Stimulated activated CD8-positive, alpha-beta memory T cell treated with anti-CD3 and anti-CD28 coated beads, Interleukin-15, amount 100 ng/mL, for 24 hours (primary cell): ENCODE measurements around the gene ATP8A2.
"Not testable (repeated sequence)": the region's sequence is repeated elsewhere in the genome, so short reads cannot be mapped to it uniquely, and the experiment has no call there.

Experiments
- DNase-seq: peaks from one replicate; pipeline ENCODE4 v3.0.0-alpha.2; 2020; ENCODE audit warnings: low read depth

The ATP8A2 gene

DNA sequence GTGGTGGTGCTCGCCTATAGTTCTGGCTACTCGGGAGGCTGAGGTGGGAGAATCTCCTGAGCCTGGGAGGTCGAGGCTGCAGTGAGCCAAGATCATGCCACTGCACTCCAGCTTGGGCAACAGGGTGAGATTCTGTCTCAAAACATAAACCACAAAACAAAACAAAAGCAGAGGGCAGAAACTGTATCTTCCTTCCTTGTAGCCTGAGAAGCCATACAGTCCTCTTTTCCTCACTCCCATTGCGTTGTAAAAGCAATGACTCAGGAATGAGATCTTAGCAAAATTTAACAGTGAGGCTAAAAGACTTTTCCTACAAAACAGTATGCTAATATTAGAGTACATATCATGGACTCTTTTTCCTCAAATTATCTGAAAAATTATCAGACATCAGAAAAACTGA is 549.2 kb downstream of the ATP8A2 start:
- no peak for DNase-seq

- no peak for DNase-seq
Measured at GRCh38 chr13:25922376-25922775, 550.6 kb downstream of the ATP8A2 start.

GRCh38 chr13:25923217-25924085 is 551.7 kb downstream of the ATP8A2 start:
- no peak for DNase-seq

DNA sequence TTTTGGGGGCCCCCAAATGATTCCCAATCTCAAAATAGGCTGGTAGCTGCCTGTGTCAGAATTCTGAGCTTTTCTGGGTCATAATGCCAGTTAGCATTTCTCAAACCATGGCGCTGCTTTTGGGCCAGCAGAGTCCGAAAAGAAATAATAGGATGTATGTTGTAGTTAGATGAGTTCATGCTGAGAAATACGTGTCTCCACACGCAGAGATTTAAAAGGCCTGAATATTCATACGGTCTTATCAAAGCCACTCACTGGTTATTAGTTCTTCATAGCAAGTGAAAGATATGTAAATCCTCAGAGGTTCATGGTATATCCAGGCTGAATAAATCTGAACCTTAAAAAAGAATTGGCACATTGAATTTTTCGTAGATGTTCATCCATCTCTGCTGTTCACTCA is 555.6 kb downstream of the ATP8A2 start:
- no peak for DNase-seq

DNA sequence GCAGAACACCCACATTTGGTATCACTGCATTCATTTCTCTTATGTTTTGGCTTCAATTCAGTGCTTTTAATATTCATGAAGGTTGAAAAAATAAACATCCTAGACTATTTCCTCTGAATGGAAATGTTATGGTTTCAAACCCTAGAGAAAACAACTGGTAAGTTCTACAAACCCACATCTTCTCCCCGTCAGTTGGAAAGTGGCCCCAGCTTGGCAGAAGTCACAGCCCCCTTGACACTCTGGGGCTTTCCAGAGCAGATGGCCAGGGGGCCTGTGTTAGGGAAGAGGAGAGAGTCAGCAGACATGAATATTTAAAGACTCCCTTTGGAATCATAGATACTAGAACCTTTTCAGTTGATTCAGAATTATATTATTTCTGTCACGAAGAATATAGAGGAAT is 556.2 kb downstream of the ATP8A2 start:
- no peak for DNase-seq

- no peak for DNase-seq
Measured at GRCh38 chr13:25928941-25929505, 557.2 kb downstream of the ATP8A2 start.

GRCh38 chr13:25929816-25930215 is 558.0 kb downstream of the ATP8A2 start:
- no peak for DNase-seq

DNA sequence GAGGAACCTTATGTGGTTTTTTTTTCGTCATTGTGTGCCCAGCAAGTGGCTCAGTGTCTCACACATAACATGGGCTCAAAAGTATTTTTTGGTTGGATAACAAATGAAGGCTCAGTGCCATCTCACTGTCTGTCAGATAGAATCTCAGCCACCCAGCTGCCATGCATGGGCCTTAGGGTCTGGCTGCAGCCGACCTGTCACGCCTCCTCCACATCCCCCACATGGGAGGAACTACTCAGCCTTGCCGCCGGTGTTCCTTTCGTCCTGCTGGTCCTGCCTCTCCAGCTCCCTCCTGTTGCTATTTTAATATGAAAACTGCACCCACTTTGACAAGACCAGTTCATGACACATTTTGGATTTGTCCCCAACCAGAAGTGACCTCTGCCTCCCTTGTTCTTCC is 558.9 kb downstream of the ATP8A2 start:
- no peak for DNase-seq

DNA sequence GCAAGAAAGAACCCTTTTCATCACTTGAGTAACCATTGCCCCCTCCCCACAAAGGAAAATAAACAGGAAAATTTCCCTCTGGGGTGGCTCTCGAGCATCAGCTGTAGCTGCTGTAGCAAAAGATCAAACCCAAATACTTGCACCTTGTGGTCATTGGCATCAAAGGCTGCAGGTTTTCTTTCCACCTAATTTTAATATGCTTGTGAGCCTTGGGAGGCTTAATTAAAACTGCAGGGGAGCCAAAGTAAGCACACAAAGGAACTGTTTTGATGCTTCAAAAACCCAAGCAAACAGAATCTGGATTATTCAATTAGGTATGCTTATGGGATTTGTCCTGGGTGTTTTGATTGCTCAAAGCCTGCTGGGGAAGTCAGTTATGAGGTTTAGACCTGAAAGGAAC is 560.6 kb downstream of the ATP8A2 start:
- DNase-seq: no peak

GRCh38 chr13:25933520-25933919 is 561.7 kb downstream of the ATP8A2 start:
- no peak for DNase-seq

DNA sequence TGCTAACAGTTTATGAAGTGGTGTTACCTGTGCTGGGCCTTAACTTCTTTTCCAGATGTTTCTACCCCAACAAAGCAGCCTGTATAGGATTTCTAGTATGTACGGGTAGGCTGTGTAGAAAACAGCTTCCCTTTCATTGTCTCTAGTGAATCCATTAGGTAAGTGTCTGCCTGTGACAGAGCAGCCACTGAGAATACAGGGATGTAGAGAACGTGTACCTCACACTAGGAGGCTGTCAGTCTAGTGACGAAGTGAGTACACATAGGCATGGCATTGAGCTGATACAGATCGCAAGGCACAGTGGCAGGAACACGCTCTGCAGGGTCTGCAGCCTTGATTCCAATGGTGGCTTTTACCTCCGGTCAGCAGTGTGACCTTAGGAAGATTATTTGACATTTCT is 562.4 kb downstream of the ATP8A2 start:
- DNase-seq: no peak

- DNase-seq: no peak
Measured at GRCh38 chr13:25939961-25940687, 568.4 kb downstream of the ATP8A2 start.

GRCh38 chr13:25943081-25943480 is 571.3 kb downstream of the ATP8A2 start:
- no peak for DNase-seq

- no peak for DNase-seq
Measured at GRCh38 chr13:25943658-25944057, 571.9 kb downstream of the ATP8A2 start.

GRCh38 chr13:25945596-25945995 is 573.8 kb downstream of the ATP8A2 start:
- no peak for DNase-seq

GRCh38 chr13:25946321-25946720 is 574.5 kb downstream of the ATP8A2 start:
- DNase-seq: no peak

DNA sequence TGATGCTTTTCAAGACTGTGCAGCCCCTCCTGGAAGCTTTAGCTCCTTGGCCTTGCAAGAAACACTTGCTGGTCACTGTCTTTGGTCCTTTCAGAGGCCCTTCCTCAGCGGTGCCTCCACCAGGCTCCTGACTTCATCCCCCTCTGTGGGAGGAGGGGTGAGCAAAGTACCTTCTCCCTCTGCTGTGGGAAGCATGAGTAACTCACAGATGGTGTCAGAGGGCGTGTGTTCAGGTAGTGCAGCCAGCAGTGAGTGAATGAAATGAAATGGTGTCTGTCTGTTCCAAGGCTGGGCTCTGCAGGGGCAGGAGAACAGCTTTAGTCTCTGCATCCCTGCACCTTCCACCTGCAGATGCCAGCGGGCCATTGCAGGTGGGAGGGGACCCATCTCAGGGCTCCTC is 577.1 kb downstream of the ATP8A2 start:
- no peak for DNase-seq

- DNase-seq: no peak
Measured at GRCh38 chr13:25951831-25952230, 580.1 kb downstream of the ATP8A2 start.

DNA sequence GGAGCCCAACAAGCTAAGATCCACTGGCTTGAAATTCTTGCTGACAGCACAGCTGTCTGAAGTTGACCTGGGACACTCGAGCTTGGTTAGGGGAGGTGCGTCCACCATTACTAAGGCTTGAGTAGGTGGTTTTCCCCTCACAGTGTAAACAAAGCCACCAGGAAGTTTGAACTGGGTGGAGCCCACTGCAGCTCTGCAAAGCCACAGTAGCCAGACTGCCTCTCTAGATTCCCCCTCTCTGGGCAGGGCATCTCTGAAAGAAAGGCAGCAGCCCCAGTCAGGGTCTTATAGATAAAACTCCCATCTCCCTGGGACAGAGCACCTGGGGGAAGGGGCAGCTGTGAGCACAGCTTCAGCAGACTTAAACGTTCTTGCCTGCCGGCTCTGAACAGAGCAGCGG is 582.3 kb downstream of the ATP8A2 start:
- not testable (repeated sequence) for DNase-seq

- DNase-seq: not testable (repeated sequence)
Measured at GRCh38 chr13:25954943-25955342, 583.2 kb downstream of the ATP8A2 start.

- DNase-seq: no peak
Measured at GRCh38 chr13:25958986-25959385, 587.2 kb downstream of the ATP8A2 start.

- DNase-seq: no peak
Measured at GRCh38 chr13:25961294-25961693, 589.5 kb downstream of the ATP8A2 start.

GRCh38 chr13:25963674-25964073 is 591.9 kb downstream of the ATP8A2 start:
- DNase-seq: no peak
